WTC11 (cell line): Measurements from ENCODE around the gene CCDC150. TPM values are rescaled to one million over a fixed set of nuclear protein-coding genes. Genes with fewer than 3 reads are reported as not detected.

Experiments
- ATAC-seq: fragments of 200-7000 bp; cut with Tn5 transposase; 2 replicates; pipeline ENCODE4 v1.10.0; 2021; ENCODE audit warnings: mild to moderate bottlenecking, moderate library complexity
- CTCF ChIA-PET: fragments of 300-600 bp; sonication (Branson Sonifier 250); formaldehyde crosslinking; loops from one replicate; lab custom pipeline; 2021; ENCODE audit warnings: antibody characterized with exemption; lab: Charles Lee
- POLR2A ChIA-PET: fragments of 350-600 bp; sonication (Branson Sonifier 250); formaldehyde crosslinking; loops from one replicate; lab custom pipeline; 2021; ENCODE audit warnings: antibody characterized with exemption; lab: Charles Lee
- DNase-seq: peaks from one replicate; pipeline ENCODE4 v3.0.0; 2021; ENCODE audit warnings: low spot score
- H3K27ac Mint-ChIP-seq: 2 replicates; pipeline ENCODE4 v1.8.0; 2021; ENCODE audit warnings: mixed read lengths
- H3K27me3 Mint-ChIP-seq: 2 replicates; pipeline ENCODE4 v1.8.0; 2021; ENCODE audit warnings: low read depth, mild to moderate bottlenecking, moderate library complexity, mixed read lengths
- H3K36me3 Mint-ChIP-seq: 2 replicates; pipeline ENCODE4 v1.8.0; 2021; ENCODE audit warnings: mixed read lengths
- H3K4me1 Mint-ChIP-seq: 2 replicates; pipeline ENCODE4 v1.8.0; 2022; ENCODE audit warnings: mixed read lengths
- H3K4me3 Mint-ChIP-seq: 2 replicates; pipeline ENCODE4 v1.8.0; 2021; ENCODE audit warnings: mild to moderate bottlenecking, moderate library complexity, mixed read lengths
- H3K9me3 Mint-ChIP-seq: 2 replicates; pipeline ENCODE4 v1.8.0; 2021; ENCODE audit warnings: mixed read lengths
- EMX1 ChIP-seq: fragments of 250-450 bp; sonication (Bioruptor Pico); IDR thresholded peaks from 2 replicates; pipeline ENCODE4 v1.8.0; 2021; ENCODE audit warnings: mild to moderate bottlenecking
- FOXJ3 ChIP-seq: sonication (generic); formaldehyde crosslinking; IDR thresholded peaks from 2 replicates; pipeline ENCODE4 v1.9.0; 2021; ENCODE audit warnings: missing genetic modification reagents, mild to moderate bottlenecking, borderline replicate concordance
- FOXP1 ChIP-seq: sonication (generic); formaldehyde crosslinking; IDR thresholded peaks from 2 replicates; pipeline ENCODE4 v1.8.0; 2022; ENCODE audit warnings: missing genetic modification reagents, mild to moderate bottlenecking, moderate library complexity, borderline replicate concordance
- GRHL2 ChIP-seq: fragments of 250-450 bp; sonication (Bioruptor Pico); IDR thresholded peaks from 2 replicates; pipeline ENCODE4 v1.8.0; 2022; ENCODE audit warnings: mild to moderate bottlenecking, moderate library complexity; ENCODE audit not compliant: insufficient replicate concordance, severe bottlenecking
- OVOL2 ChIP-seq: fragments of 250-450 bp; sonication (Bioruptor Pico); IDR thresholded peaks from 2 replicates; pipeline ENCODE4 v1.9.0; 2021; ENCODE audit warnings: mild to moderate bottlenecking, borderline replicate concordance
- PRRX2 ChIP-seq: fragments of 250-450 bp; sonication (Bioruptor Pico); IDR thresholded peaks from 2 replicates; pipeline ENCODE4 v1.8.0; 2021; ENCODE audit warnings: mild to moderate bottlenecking
- RORB ChIP-seq: fragments of 250-450 bp; sonication (Bioruptor Pico); IDR thresholded peaks from 2 replicates; pipeline ENCODE4 v1.9.0; 2021; ENCODE audit warnings: mild to moderate bottlenecking
- TCF7 ChIP-seq: sonication (generic); formaldehyde crosslinking; IDR thresholded peaks from 2 replicates; pipeline ENCODE4 v1.8.0; 2022; ENCODE audit warnings: mild to moderate bottlenecking, low read depth, missing genetic modification reagents, moderate library complexity
- ZNF138 ChIP-seq: sonication (generic); formaldehyde crosslinking; conservative IDR thresholded peaks from 2 replicates; pipeline ENCODE4 v1.8.1; 2022; ENCODE audit warnings: mild to moderate bottlenecking, moderate library complexity, missing genetic modification reagents
- ZNF219 ChIP-seq: sonication (generic); formaldehyde crosslinking; IDR thresholded peaks from 2 replicates; pipeline ENCODE4 v1.8.0; 2023; ENCODE audit warnings: missing genetic modification reagents, mild to moderate bottlenecking, borderline replicate concordance
- ZNF263 ChIP-seq: sonication (generic); formaldehyde crosslinking; IDR thresholded peaks from 2 replicates; pipeline ENCODE4 v1.8.1; 2022; ENCODE audit warnings: low read depth, mild to moderate bottlenecking, moderate library complexity, missing genetic modification reagents
- ZNF396 ChIP-seq: fragments of 250-450 bp; sonication (Bioruptor Pico); IDR thresholded peaks from 2 replicates; pipeline ENCODE4 v1.8.0; 2021; ENCODE audit warnings: mild to moderate bottlenecking, moderate library complexity, borderline replicate concordance
- ZNF416 ChIP-seq: fragments of 250-450 bp; sonication (Bioruptor Pico); IDR thresholded peaks from 2 replicates; pipeline ENCODE4 v1.9.0; 2021; ENCODE audit warnings: mild to moderate bottlenecking, inconsistent platforms
- total RNA-seq: library from RNA; stranded (reverse); gene quantifications from 3 replicates; pipeline ENCODE4 v1.2.3, GENCODE V29; 2021
- TF ChIP-seq, protein P1 (sequence below): fragments of 250-450 bp; sonication (Bioruptor Pico); IDR thresholded peaks from 2 replicates; pipeline ENCODE4 v1.8.0; 2021; ENCODE audit warnings: mild to moderate bottlenecking
- TF ChIP-seq, protein P2 (sequence below): fragments of 250-450 bp; sonication (Bioruptor Pico); conservative IDR thresholded peaks from 2 replicates; pipeline ENCODE4 v1.9.0; 2021; ENCODE audit warnings: mild to moderate bottlenecking
- TF ChIP-seq, protein P3 (sequence below): sonication (generic); formaldehyde crosslinking; IDR thresholded peaks from 2 replicates; pipeline ENCODE4 v1.8.0; 2023; ENCODE audit warnings: missing genetic modification reagents
- TF ChIP-seq, protein P4 (sequence below): fragments of 250-450 bp; sonication (Bioruptor Pico); IDR thresholded peaks from 2 replicates; pipeline ENCODE4 v1.9.0; 2021; ENCODE audit warnings: mild to moderate bottlenecking, borderline replicate concordance
- TF ChIP-seq, protein P5 (sequence below): sonication (generic); formaldehyde crosslinking; IDR thresholded peaks from 2 replicates; pipeline ENCODE4 v1.8.1; 2023; ENCODE audit warnings: mild to moderate bottlenecking, missing genetic modification reagents, moderate library complexity

CCDC150 gene
- total RNA-seq, 1 experiment from 2014 or later: 43.0 TPM

DNA sequence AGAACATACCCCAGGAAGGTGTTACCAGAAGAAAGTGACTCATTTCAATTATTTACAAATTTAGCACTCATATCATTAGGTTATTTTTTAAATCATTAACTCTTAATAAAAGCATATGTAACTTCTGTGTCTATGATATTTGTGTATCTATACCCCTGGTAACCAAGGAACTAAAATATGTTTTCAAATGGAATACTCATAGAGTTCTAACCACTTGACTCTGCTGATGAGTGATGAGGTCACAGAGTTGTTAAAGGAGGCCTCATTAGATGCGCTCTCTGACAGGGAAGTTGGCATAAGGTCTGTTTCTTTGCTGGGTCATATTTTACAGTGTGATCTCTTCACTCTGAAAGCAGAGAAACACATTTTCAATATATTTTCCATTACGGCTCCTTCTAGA lies 73.4 kb downstream of the CCDC150 start:
- peaks cover 51% of the 10 kb centered on the region for H3K36me3 Mint-ChIP-seq
- ATAC-seq (no peak), DNase-seq (no peak)
- ChIA-PET CTCF (no interaction called here), POLR2A (no interaction called here)
- no peaks in the 10 kb centered on the region for H3K4me1 Mint-ChIP-seq
- H3K9me3 Mint-ChIP-seq: peaks cover 27% of the 10 kb centered on the region
- H3K27me3 Mint-ChIP-seq: no peaks in the 10 kb centered on the region
- H3K4me3 Mint-ChIP-seq: no peak overlapping the region
- TF ChIP-seq ZNF396 (CRISPR knock-in tag): no peak
- TF ChIP-seq, protein P1, sequence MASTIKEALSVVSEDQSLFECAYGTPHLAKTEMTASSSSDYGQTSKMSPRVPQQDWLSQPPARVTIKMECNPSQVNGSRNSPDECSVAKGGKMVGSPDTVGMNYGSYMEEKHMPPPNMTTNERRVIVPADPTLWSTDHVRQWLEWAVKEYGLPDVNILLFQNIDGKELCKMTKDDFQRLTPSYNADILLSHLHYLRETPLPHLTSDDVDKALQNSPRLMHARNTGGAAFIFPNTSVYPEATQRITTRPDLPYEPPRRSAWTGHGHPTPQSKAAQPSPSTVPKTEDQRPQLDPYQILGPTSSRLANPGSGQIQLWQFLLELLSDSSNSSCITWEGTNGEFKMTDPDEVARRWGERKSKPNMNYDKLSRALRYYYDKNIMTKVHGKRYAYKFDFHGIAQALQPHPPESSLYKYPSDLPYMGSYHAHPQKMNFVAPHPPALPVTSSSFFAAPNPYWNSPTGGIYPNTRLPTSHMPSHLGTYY (CRISPR knock-in tag): no peak
- TF ChIP-seq ZNF219: no peak
- no peak for TF ChIP-seq PRRX2 (CRISPR knock-in tag)
- TF ChIP-seq RORB: no peak
- no peak for TF ChIP-seq ZNF416
- no peak for TF ChIP-seq ZNF263 (CRISPR knock-in tag)
- TF ChIP-seq FOXJ3: no peak
- TF ChIP-seq GRHL2: no peak
- no peak for TF ChIP-seq FOXP1 (CRISPR knock-in tag)
- TF ChIP-seq, protein P2, sequence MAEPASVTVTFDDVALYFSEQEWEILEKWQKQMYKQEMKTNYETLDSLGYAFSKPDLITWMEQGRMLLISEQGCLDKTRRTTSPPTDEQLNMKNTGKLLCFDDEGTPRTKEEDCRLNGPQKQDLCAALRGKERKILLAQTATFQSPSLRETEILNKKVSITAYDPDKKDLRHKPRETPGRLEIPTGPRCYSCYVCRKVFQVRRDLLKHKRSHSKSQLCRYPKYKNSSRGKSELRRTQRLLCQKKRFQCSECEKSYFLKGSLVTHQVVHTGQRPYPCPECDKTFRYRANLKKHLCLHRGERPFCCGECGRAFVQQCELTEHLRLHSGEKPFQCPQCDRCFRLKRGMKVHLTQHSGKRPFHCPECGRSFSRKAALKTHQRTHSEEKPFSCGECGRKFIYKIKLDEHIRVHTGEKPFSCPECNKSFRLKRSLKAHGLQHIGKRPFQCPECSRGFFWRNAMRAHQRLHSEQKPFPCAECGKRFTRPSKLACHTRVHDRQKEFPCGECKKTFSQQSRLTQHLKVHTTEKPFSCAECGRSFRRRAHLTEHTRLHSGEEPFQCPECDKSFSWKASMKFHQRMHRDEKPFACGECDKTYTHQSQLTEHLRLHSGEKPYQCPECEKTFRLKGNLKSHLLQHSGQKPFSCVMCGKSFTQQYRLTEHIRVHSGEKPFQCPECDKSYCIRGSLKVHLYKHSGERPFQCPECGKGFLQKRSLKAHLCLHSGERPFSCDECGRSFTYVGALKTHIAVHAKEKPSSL (CRISPR knock-in tag): no peak
- TF ChIP-seq, all 79 proteins: peak for 0
- H3K27ac Mint-ChIP-seq: no peak overlapping the region

DNA sequence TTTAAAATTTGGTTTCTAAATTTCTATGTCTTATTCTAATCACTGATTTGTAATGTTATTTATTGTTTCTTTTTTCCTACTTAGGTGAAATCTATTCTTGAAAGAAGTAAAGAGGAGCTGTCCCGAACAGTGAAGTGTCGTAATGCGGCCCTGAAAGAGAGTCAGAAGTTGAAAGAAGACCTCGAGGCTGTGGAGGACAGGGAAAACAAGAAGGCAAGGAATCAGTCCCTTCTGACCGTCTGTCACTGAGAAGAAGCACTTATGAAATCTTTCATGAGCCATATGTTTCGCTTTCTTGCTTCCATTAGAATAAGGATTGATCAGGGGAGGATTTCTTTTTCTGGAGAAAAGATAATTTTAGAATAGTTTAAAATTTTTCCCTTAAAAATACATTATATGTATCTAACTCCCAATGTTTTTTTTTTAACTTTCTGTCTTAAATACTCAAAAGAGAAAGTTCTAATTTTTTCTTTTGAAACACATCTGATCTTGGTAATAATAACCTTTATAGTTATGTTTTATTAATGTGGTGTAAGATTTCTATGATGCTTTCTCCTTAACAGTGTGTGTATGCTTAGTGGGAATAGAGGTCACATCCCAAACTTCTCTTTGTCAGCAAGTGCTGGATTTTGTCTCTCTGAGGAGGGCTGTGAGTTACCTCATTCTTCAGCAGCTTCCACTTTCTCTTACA lies 79.0 kb downstream of the CCDC150 start:
- Mint-ChIP-seq H3K9me3 (no peaks in the 10 kb centered on the region), H3K27me3 (no peaks in the 10 kb centered on the region), H3K27ac (no peak overlapping the region), H3K4me1 (peaks cover 3% of the 10 kb centered on the region; the same call in 1 of the 2 replicates), H3K4me3 (no peak overlapping the region), H3K36me3 (peaks cover 28% of the 10 kb centered on the region)
- ChIA-PET CTCF (interaction anchor here (1.7 to 1.9 kb wide), 2 partner anchors 18 to 32 kb away, joined by 7 read pairs; no protein-coding TSS in a partner anchor), POLR2A (no interaction called here)
- DNase-seq: no peak
- ATAC-seq: no peak
- TF ChIP-seq, protein P2 (CRISPR knock-in tag): no peak
- TF ChIP-seq TCF7 (no peak), ZNF138 (no peak), FOXP1 (CRISPR knock-in tag) (no peak), OVOL2 (CRISPR knock-in tag) (no peak), EMX1 (CRISPR knock-in tag) (no peak)
- TF ChIP-seq, protein P1 (CRISPR knock-in tag): no peak
- TF ChIP-seq, protein P3, sequence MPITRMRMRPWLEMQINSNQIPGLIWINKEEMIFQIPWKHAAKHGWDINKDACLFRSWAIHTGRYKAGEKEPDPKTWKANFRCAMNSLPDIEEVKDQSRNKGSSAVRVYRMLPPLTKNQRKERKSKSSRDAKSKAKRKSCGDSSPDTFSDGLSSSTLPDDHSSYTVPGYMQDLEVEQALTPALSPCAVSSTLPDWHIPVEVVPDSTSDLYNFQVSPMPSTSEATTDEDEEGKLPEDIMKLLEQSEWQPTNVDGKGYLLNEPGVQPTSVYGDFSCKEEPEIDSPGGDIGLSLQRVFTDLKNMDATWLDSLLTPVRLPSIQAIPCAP: no peak
- TF ChIP-seq, protein P4, sequence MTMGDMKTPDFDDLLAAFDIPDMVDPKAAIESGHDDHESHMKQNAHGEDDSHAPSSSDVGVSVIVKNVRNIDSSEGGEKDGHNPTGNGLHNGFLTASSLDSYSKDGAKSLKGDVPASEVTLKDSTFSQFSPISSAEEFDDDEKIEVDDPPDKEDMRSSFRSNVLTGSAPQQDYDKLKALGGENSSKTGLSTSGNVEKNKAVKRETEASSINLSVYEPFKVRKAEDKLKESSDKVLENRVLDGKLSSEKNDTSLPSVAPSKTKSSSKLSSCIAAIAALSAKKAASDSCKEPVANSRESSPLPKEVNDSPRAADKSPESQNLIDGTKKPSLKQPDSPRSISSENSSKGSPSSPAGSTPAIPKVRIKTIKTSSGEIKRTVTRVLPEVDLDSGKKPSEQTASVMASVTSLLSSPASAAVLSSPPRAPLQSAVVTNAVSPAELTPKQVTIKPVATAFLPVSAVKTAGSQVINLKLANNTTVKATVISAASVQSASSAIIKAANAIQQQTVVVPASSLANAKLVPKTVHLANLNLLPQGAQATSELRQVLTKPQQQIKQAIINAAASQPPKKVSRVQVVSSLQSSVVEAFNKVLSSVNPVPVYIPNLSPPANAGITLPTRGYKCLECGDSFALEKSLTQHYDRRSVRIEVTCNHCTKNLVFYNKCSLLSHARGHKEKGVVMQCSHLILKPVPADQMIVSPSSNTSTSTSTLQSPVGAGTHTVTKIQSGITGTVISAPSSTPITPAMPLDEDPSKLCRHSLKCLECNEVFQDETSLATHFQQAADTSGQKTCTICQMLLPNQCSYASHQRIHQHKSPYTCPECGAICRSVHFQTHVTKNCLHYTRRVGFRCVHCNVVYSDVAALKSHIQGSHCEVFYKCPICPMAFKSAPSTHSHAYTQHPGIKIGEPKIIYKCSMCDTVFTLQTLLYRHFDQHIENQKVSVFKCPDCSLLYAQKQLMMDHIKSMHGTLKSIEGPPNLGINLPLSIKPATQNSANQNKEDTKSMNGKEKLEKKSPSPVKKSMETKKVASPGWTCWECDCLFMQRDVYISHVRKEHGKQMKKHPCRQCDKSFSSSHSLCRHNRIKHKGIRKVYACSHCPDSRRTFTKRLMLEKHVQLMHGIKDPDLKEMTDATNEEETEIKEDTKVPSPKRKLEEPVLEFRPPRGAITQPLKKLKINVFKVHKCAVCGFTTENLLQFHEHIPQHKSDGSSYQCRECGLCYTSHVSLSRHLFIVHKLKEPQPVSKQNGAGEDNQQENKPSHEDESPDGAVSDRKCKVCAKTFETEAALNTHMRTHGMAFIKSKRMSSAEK (CRISPR knock-in tag): no peak
- TF ChIP-seq, protein P5, sequence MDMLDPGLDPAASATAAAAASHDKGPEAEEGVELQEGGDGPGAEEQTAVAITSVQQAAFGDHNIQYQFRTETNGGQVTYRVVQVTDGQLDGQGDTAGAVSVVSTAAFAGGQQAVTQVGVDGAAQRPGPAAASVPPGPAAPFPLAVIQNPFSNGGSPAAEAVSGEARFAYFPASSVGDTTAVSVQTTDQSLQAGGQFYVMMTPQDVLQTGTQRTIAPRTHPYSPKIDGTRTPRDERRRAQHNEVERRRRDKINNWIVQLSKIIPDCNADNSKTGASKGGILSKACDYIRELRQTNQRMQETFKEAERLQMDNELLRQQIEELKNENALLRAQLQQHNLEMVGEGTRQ (CRISPR knock-in tag): no peak
